ENCODE measurements around the gene PNISR. TPM values are rescaled to one million over a fixed set of nuclear protein-coding genes. Genes with fewer than 3 reads are reported as not detected.
A peak's percentile ranks its signal among the peaks of the same experiment; 100 is the strongest.
"Not testable (repeated sequence)": the region's sequence is repeated elsewhere in the genome, so short reads cannot be mapped to it uniquely, and the experiment has no call there.

PNISR gene
- total RNA-seq (100 to 1,000 TPM; 107 to 192 TPM), polyA plus RNA-seq (100 to 1,000 TPM in 1 of 2 donors, 10 to 100 TPM in 1; 16.8 to 140 TPM)
- long read RNA-seq, donor 1, full-length matches to known transcripts = 87 of 201 reads
- long read RNA-seq, donor 1, partial matches to known transcripts = 77 of 201 reads
- long read RNA-seq, donor 1, other reads (novel, unspliced or antisense) = 37 of 201 reads
- long read RNA-seq, donor 2, full-length matches to known transcripts = 33 of 77 reads
- long read RNA-seq, donor 2, partial matches to known transcripts = 12 of 77 reads
- long read RNA-seq, donor 2, other reads (novel, unspliced or antisense) = 32 of 77 reads

GRCh38 chr6:99424761-99425646, at the start of gene PNISR:
TSS of gene PNISR (minus strand) at chr6:99425308. CDS start at chr6:99414659, 10,649 bp downstream.
- peak; percentile 98 for ATAC-seq (ENCODE audit: low FRiP score)
- peak within 1 kb of the TSS; percentile 96 to 99 for H3K4me3 ChIP-seq (ENCODE audit: low read length in 2 of 2)
- WGBS, 2 donors = 0% methylated on average over 53 of the region's 53 CpGs
- peaks cover 0 to 9% of the 10 kb centered on the region in 2 donors for H3K4me1 ChIP-seq (ENCODE audit: control insufficient read depth in 1 of 2, insufficient read depth in 2 of 2, low read length in 2 of 2)
- peak within 1 kb of the TSS; percentile 84 to 100 for H3K27ac ChIP-seq (ENCODE audit: low read depth in 1 of 2, low read length in 2 of 2)
- DNase-seq = peak; percentile 90 to 93
- H3K9me3 ChIP-seq (ENCODE audit: control insufficient read depth, low read length) = no peaks in the 10 kb centered on the region
- intact Hi-C loops (cut with DNase I) = loop anchor here (5.0 to 10.0 kb wide), 3 partner anchors 78 to 142 kb away; partner anchors contain the start of genes CCNC (in 1 of the 2) and FAXC (in 1 of the 2)
- H3K27me3 ChIP-seq (ENCODE audit: control insufficient read depth in 1 of 2, insufficient read depth in 2 of 2, low read length in 1 of 2) = no peaks in the 10 kb centered on the region
- H3K36me3 ChIP-seq (ENCODE audit: control insufficient read depth in 1 of 2, insufficient read depth in 2 of 2, low read length in 1 of 2) = no peaks in the 10 kb centered on the region

GRCh38 chr6:99473730-99474129, 48.6 kb upstream of the PNISR start:
- Histone ChIP-seq H3K9me3 (ENCODE audit: control insufficient read depth, low read length) (no peaks in the 10 kb centered on the region), H3K36me3 (ENCODE audit: control insufficient read depth in 1 of 2, insufficient read depth in 2 of 2, low read length in 1 of 2) (peaks cover 0 to 2% of the 10 kb centered on the region in 2 donors), H3K27ac (ENCODE audit: low read depth in 1 of 2, low read length in 2 of 2) (no peak overlapping the region), H3K27me3 (ENCODE audit: control insufficient read depth in 1 of 2, insufficient read depth in 2 of 2, low read length in 1 of 2) (no peaks in the 10 kb centered on the region), H3K4me3 (ENCODE audit: low read length in 2 of 2) (no peak overlapping the region), H3K4me1 (ENCODE audit: control insufficient read depth in 1 of 2, insufficient read depth in 2 of 2, low read length in 2 of 2) (no peaks in the 10 kb centered on the region)
- no peak for ATAC-seq (ENCODE audit: low FRiP score)
- DNase-seq = no peak
- intact Hi-C loops (cut with DNase I) = no loop called here

- Histone ChIP-seq H3K4me1 (ENCODE audit: control insufficient read depth in 1 of 2, insufficient read depth in 2 of 2, low read length in 2 of 2) (no peaks in the 10 kb centered on the region), H3K27ac (ENCODE audit: low read depth in 1 of 2, low read length in 2 of 2) (no peak overlapping the region), H3K27me3 (ENCODE audit: control insufficient read depth in 1 of 2, insufficient read depth in 2 of 2, low read length in 1 of 2) (no peaks in the 10 kb centered on the region), H3K4me3 (ENCODE audit: low read length in 2 of 2) (no peak overlapping the region), H3K9me3 (ENCODE audit: control insufficient read depth, low read length) (no peaks in the 10 kb centered on the region), H3K36me3 (ENCODE audit: control insufficient read depth in 1 of 2, insufficient read depth in 2 of 2, low read length in 1 of 2) (peaks cover 0 to 2% of the 10 kb centered on the region in 2 donors)
- intact Hi-C loops (cut with DNase I) = no loop called here
- ATAC-seq (ENCODE audit: low FRiP score) = no peak
- 83 to 88% methylated on average over 2 of the region's 2 CpGs for WGBS, 2 donors
- no peak for DNase-seq
Observed at GRCh38 chr6:99471638-99472037, 46.5 kb upstream of the PNISR start.

- no peak for ATAC-seq (ENCODE audit: low FRiP score)
- Histone ChIP-seq H3K36me3 (ENCODE audit: control insufficient read depth in 1 of 2, insufficient read depth in 2 of 2, low read length in 1 of 2) (no peaks in the 10 kb centered on the region), H3K4me1 (ENCODE audit: control insufficient read depth in 1 of 2, insufficient read depth in 2 of 2, low read length in 2 of 2) (no peaks in the 10 kb centered on the region), H3K9me3 (ENCODE audit: control insufficient read depth, low read length) (no peaks in the 10 kb centered on the region), H3K4me3 (ENCODE audit: low read length in 2 of 2) (no peak overlapping the region), H3K27me3 (ENCODE audit: control insufficient read depth in 1 of 2, insufficient read depth in 2 of 2, low read length in 1 of 2) (no peaks in the 10 kb centered on the region), H3K27ac (ENCODE audit: low read depth in 1 of 2, low read length in 2 of 2) (no peak overlapping the region)
- intact Hi-C loops (cut with DNase I) = loop anchor here (5.0 kb wide), 1 partner anchor 280 kb away; no protein-coding TSS in a partner anchor
- DNase-seq = no peak
- WGBS, 2 donors = 2 to 3% methylated on average over 3 of the region's 3 CpGs
Observed at GRCh38 chr6:99467509-99468106, 42.5 kb upstream of the PNISR start.

GRCh38 chr6:99459133-99459532, 34.0 kb upstream of the PNISR start:
- 95 to 100% methylated on average over 2 of the region's 2 CpGs for WGBS, 2 donors
- not testable (repeated sequence) for H3K36me3 ChIP-seq (ENCODE audit: control insufficient read depth in 1 of 2, insufficient read depth in 2 of 2, low read length in 1 of 2)

GRCh38 chr6:99458319-99458718, 33.2 kb upstream of the PNISR start:
- Histone ChIP-seq H3K4me1 (ENCODE audit: control insufficient read depth in 1 of 2, insufficient read depth in 2 of 2, low read length in 2 of 2) (no peaks in the 10 kb centered on the region), H3K27ac (ENCODE audit: low read depth in 1 of 2, low read length in 2 of 2) (no peak overlapping the region), H3K27me3 (ENCODE audit: control insufficient read depth in 1 of 2, insufficient read depth in 2 of 2, low read length in 1 of 2) (no peaks in the 10 kb centered on the region), H3K9me3 (ENCODE audit: control insufficient read depth, low read length) (no peaks in the 10 kb centered on the region), H3K4me3 (ENCODE audit: low read length in 2 of 2) (no peak overlapping the region), H3K36me3 (ENCODE audit: control insufficient read depth in 1 of 2, insufficient read depth in 2 of 2, low read length in 1 of 2) (no peaks in the 10 kb centered on the region)
- intact Hi-C loops (cut with DNase I) = no loop called here
- no peak for DNase-seq
- WGBS, 2 donors = 87 to 93% methylated on average over 2 of the region's 2 CpGs
- no peak for ATAC-seq (ENCODE audit: low FRiP score)

More at GRCh38 chr6:99459133-99459532, 34.0 kb upstream of the PNISR start:
- ATAC-seq (ENCODE audit: low FRiP score); intact Hi-C loops (cut with DNase I); H3K27me3 ChIP-seq (ENCODE audit: control insufficient read depth in 1 of 2, insufficient read depth in 2 of 2, low read length in 1 of 2); H3K27ac ChIP-seq (ENCODE audit: low read depth in 1 of 2, low read length in 2 of 2); H3K9me3 ChIP-seq (ENCODE audit: control insufficient read depth, low read length); H3K4me1 ChIP-seq (ENCODE audit: control insufficient read depth in 1 of 2, insufficient read depth in 2 of 2, low read length in 2 of 2); H3K4me3 ChIP-seq (ENCODE audit: low read length in 2 of 2); DNase-seq: not testable (repeated sequence)

GRCh38 chr6:99446076-99446475, 21.0 kb upstream of the PNISR start:
- no peak for DNase-seq
- WGBS, 2 donors = 86 to 92% methylated on average over 4 of the region's 4 CpGs
- Histone ChIP-seq H3K4me1 (ENCODE audit: control insufficient read depth in 1 of 2, insufficient read depth in 2 of 2, low read length in 2 of 2) (no peaks in the 10 kb centered on the region), H3K36me3 (ENCODE audit: control insufficient read depth in 1 of 2, insufficient read depth in 2 of 2, low read length in 1 of 2) (peaks cover 2 to 4% of the 10 kb centered on the region in 2 donors), H3K27me3 (ENCODE audit: control insufficient read depth in 1 of 2, insufficient read depth in 2 of 2, low read length in 1 of 2) (no peaks in the 10 kb centered on the region), H3K9me3 (ENCODE audit: control insufficient read depth, low read length) (no peaks in the 10 kb centered on the region), H3K27ac (ENCODE audit: low read depth in 1 of 2, low read length in 2 of 2) (no peak overlapping the region), H3K4me3 (ENCODE audit: low read length in 2 of 2) (no peak overlapping the region)
- no peak for ATAC-seq (ENCODE audit: low FRiP score)
- intact Hi-C loops (cut with DNase I) = no loop called here

- WGBS, 2 donors = 1 to 3% methylated on average over 3 of the region's 3 CpGs
- no peaks in the 10 kb centered on the region for H3K27me3 ChIP-seq (ENCODE audit: control insufficient read depth in 1 of 2, insufficient read depth in 2 of 2, low read length in 1 of 2)
- intact Hi-C loops (cut with DNase I) = loop anchor here in 1 of 2 donors (5.0 kb wide), 1 partner anchor 77 kb away; no protein-coding TSS in a partner anchor
- H3K4me3 ChIP-seq (ENCODE audit: low read length in 2 of 2) = no peak overlapping the region
- ATAC-seq (ENCODE audit: low FRiP score) (peak; percentile 76), DNase-seq (no peak)
- H3K4me1 ChIP-seq (ENCODE audit: control insufficient read depth in 1 of 2, insufficient read depth in 2 of 2, low read length in 2 of 2) = no peaks in the 10 kb centered on the region
- no peaks in the 10 kb centered on the region for H3K9me3 ChIP-seq (ENCODE audit: control insufficient read depth, low read length)
- no peak overlapping the region for H3K27ac ChIP-seq (ENCODE audit: low read depth in 1 of 2, low read length in 2 of 2)
- no peaks in the 10 kb centered on the region for H3K36me3 ChIP-seq (ENCODE audit: control insufficient read depth in 1 of 2, insufficient read depth in 2 of 2, low read length in 1 of 2)
Observed at GRCh38 chr6:99434702-99435530, 9.8 kb upstream of the PNISR start.

Data from aorta (tissue), 5 donors.